ENCODE results near the gene BNC2. TPM values are rescaled to one million over a fixed set of nuclear protein-coding genes. Genes with fewer than 3 reads are reported as not detected.

BNC2 gene
- polyA plus RNA-seq, 1 donor: 5.3 TPM

- no peak for DNase-seq
Measured at GRCh38 chr9:16817002-16817401, 53.5 kb downstream of the BNC2 start.

- no peak for DNase-seq
Measured at GRCh38 chr9:16816011-16816410, 54.5 kb downstream of the BNC2 start.

GRCh38 chr9:16815079-16815478, 55.4 kb downstream of the BNC2 start:
- no peak for DNase-seq

GRCh38 chr9:16813838-16814237, 56.6 kb downstream of the BNC2 start:
- no peak for DNase-seq

- DNase-seq: no peak
Measured at GRCh38 chr9:16811987-16812685, 58.3 kb downstream of the BNC2 start.

- no peak for DNase-seq
Measured at GRCh38 chr9:16809912-16810610, 60.4 kb downstream of the BNC2 start.

GRCh38 chr9:16806674-16807073, 63.8 kb downstream of the BNC2 start:
- DNase-seq: no peak

GRCh38 chr9:16803648-16804047, 66.8 kb downstream of the BNC2 start:
- no peak for DNase-seq

GRCh38 chr9:16801871-16802466, 68.5 kb downstream of the BNC2 start:
- DNase-seq: no peak

- DNase-seq: no peak
Measured at GRCh38 chr9:16796304-16796825, 74.1 kb downstream of the BNC2 start.

GRCh38 chr9:16794871-16795639, 75.4 kb downstream of the BNC2 start:
- DNase-seq: peak; percentile 65

GRCh38 chr9:16794103-16794502, 76.4 kb downstream of the BNC2 start:
- DNase-seq: no peak

- DNase-seq: no peak
Measured at GRCh38 chr9:16787724-16788123, 82.7 kb downstream of the BNC2 start.

GRCh38 chr9:16784002-16784401, 86.5 kb downstream of the BNC2 start:
- DNase-seq: no peak

GRCh38 chr9:16782490-16782889, 88.0 kb downstream of the BNC2 start:
- no peak for DNase-seq

- DNase-seq: no peak
Measured at GRCh38 chr9:16775330-16775729, 95.1 kb downstream of the BNC2 start.

- DNase-seq: no peak
Measured at GRCh38 chr9:16773617-16774016, 96.9 kb downstream of the BNC2 start.

- no peak for DNase-seq
Measured at GRCh38 chr9:16773116-16773515, 97.4 kb downstream of the BNC2 start.

GRCh38 chr9:16771356-16771755, 99.1 kb downstream of the BNC2 start:
- DNase-seq: no peak

GRCh38 chr9:16769291-16769690, 101.2 kb downstream of the BNC2 start:
- no peak for DNase-seq

GRCh38 chr9:16768816-16769215, 101.7 kb downstream of the BNC2 start:
- no peak for DNase-seq

GRCh38 chr9:16767366-16767765, 103.1 kb downstream of the BNC2 start:
- peak; percentile 13 for DNase-seq

- peak; percentile 8 for DNase-seq
Measured at GRCh38 chr9:16763946-16764345, 106.5 kb downstream of the BNC2 start.
